ENCODE measurements around the gene SIL1.
"Not testable (repeated sequence)": the region's sequence is repeated elsewhere in the genome, so short reads cannot be mapped to it uniquely, and the experiment has no call there.

SIL1 gene

DNA sequence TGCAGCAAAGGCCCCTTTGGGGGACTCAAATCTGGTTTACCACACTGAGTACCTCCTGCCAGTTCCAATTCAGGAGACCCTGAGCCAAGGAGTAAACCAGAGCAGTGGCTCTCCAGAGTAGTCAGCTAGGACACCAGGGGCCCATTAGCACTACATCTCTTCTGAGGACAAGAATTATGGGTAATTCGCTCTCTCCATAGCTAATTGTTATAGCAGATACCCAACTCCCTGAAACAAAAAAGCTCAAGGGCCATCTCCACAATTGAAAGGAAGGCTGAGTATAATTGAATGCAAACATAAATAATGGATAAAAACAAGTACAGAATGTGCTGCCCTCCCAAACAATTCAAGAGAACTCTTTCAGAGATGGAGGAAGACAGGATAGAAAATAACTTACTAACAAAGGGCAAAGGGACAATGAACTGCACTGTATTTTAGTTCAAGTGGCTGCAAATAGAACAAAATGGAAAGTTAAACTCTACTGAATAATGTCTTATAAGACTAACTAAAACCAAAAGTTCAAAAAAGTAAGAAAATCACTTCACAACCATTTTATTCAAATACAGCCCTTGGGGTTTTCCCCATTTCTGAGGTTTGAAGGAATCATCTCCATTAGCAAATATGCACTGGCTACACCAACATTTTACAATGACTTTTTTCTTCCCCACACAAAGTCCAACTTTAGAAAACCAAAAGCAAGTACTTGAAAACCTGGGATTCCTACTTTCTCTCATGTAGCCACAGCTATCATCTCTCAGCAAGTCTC is 118.8 kb downstream of the SIL1 start:
- H3K4me3 ChIP-seq (ENCODE audit: low read depth, low read length) = no peak overlapping the region
- TF ChIP-seq, protein P1, sequence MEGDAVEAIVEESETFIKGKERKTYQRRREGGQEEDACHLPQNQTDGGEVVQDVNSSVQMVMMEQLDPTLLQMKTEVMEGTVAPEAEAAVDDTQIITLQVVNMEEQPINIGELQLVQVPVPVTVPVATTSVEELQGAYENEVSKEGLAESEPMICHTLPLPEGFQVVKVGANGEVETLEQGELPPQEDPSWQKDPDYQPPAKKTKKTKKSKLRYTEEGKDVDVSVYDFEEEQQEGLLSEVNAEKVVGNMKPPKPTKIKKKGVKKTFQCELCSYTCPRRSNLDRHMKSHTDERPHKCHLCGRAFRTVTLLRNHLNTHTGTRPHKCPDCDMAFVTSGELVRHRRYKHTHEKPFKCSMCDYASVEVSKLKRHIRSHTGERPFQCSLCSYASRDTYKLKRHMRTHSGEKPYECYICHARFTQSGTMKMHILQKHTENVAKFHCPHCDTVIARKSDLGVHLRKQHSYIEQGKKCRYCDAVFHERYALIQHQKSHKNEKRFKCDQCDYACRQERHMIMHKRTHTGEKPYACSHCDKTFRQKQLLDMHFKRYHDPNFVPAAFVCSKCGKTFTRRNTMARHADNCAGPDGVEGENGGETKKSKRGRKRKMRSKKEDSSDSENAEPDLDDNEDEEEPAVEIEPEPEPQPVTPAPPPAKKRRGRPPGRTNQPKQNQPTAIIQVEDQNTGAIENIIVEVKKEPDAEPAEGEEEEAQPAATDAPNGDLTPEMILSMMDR (IDR thresholded peaks at IDR 0.05; ENCODE audit: borderline replicate concordance, insufficient read depth, low read depth, low read length) = no peak

DNA sequence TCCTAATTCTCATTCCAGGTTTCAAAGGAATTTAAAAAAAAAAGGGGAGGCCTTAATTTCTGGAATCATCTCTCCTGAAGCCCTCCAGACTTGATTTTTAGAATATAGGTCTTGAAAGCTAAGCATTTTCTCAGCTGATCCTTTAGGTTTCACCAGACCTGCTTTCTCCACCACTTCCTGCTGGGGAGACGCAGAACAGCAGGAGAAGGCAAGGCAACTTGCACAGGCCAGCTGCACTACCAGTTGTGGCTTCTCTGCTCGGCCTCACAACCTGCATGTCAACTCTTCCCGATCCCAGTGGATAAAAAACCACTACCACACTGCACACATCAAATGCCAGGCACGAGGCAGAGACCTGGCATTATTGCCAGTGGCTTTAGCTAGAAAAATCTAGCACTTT is 119.8 kb downstream of the SIL1 start:
- H3K4me3 ChIP-seq (ENCODE audit: low read depth, low read length) = no peak overlapping the region
- TF ChIP-seq, protein P1 (IDR thresholded peaks at IDR 0.05; ENCODE audit: borderline replicate concordance, insufficient read depth, low read depth, low read length) = 0 out of 2 replicates have a peak, but pooled peaks have one; percentile 13

DNA sequence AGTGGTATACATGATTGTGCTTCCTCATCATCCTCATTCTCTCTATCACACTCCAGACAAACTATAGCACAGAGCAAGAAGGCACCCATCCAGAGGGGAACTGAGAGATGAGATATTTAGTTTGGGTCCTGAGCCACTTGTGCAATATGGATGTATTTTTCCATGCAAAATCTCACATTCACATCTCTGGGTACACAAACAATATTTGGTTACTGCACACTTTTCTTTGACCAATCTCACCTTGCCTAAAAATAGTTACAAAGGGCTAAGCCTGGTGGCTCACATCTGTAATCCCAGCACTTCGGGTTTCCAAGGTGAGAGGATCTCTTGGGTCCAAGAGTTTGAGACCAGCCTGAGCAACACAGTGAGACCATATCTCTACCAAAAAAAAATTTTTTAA is 120.3 kb downstream of the SIL1 start:
- TF ChIP-seq, protein P1 (IDR thresholded peaks at IDR 0.05; ENCODE audit: borderline replicate concordance, insufficient read depth, low read depth, low read length) = no peak
- H3K4me3 ChIP-seq (ENCODE audit: low read depth, low read length) = no peak overlapping the region

DNA sequence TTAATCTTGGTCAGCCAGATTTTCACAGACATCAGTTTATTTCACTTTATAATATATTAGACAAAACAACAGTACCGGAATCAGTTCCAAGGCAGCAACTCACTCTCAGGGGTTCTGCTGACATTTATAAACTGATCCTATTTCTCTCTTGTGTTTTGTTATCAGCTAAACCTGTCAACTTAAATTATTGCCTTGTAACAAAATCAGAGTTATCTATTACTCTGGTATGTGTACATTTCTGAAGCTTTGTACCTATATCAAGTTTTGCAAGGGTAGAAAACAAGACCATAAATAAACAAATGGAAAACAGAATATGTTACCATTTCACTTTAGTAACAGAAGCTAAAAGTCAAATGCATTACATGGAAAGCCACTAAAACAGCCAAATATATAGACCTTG is 122.1 kb downstream of the SIL1 start:
- no peak overlapping the region for H3K4me3 ChIP-seq (ENCODE audit: low read depth, low read length)
- TF ChIP-seq, protein P1 (IDR thresholded peaks at IDR 0.05; ENCODE audit: borderline replicate concordance, insufficient read depth, low read depth, low read length) = no peak

DNA sequence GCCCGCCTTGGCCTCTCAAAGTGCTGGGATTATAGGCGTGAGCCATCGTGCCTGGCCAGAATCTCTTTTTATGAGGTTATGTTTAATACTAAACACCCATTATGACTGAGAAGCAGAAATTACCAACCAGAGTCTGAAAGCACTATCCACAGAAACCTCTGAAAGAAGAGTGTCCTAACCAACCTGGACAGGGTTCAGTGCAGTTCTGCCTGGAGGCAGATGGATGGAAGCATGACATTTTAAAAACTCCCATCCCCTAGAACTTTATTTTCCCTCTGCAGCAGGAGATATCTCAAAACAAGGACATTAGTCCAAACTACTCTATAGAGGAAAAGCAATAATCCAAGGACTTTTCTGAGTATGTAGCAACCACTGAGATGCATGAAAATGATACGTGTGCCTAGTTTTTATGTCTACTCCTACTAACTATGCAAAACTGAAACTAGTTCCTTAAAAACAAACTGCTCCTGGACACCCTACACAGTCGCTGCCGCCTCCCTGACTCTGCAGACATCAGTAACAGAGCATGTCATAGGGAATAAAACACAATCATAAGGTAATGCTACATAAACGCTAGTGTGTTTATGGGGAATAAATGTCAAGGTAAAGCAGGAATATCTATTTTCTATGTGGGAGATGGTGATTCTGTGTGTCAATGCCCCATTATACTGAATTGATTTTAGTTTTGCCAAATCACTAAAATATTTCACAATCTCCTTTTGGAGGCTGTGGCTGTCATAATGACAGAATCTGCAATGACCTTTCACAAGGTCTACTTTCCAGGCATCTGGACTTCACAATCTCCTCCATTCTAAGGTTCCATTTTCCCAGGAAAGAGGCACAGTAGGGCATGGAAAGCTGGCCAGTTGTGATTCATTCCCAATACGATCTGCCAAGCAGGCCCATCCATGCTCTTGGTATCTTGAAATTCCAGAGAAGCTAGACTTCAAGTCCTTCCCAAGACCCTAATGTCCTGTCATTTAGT is 122.8 kb downstream of the SIL1 start:
- no peak overlapping the region for H3K4me3 ChIP-seq (ENCODE audit: low read depth, low read length)
- TF ChIP-seq, protein P1 (IDR thresholded peaks at IDR 0.05; ENCODE audit: borderline replicate concordance, insufficient read depth, low read depth, low read length) = no peak

DNA sequence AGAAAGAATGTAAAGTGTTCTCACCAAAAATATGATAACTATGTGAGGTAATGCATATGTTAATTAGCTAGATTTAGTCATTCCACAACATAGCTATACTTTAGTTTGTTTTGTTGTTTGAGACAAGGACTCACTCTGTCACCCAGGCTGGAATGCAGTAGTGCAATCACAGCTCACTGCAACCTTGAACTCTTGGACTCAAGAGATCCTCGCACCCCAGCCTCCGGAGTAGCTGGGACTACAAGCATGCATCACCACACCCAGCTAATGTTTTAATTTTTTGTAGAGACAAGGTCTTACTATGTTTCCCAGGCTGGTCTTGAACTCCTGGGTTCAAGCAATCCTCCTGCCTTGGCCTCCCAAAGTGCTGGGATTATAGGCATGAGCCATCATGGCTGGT is 124.2 kb downstream of the SIL1 start:
- not testable (repeated sequence) for H3K4me3 ChIP-seq (ENCODE audit: low read depth, low read length)

DNA sequence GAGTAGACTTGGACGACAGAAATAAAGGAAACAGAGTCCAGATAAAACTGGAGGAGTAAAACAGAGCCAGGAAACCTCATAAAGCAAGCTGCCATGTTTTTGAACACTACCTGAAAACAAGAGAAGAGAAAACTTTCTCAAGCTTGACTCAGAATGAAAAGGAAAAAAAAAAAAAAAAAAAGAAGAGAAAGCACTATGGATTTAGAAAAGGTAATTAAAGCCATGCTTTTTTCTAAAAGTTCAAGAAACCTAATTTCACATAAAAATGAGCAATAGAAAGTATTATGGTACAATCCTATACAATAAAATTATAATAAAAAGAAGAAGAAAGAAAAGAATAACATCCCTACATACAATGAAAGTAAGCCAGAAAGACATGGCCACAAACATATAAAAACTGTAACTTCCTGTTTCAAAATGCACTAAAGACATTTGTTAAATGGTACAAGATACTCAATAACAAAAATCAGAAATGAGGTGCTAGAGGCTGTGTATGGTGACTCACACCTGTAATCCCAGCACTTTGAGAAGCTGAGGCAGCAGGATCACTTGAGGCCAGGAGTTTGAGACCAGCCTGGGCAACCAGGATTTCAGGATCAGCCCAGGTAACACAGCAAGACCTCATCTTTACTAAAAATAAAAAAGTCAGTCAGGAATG is 129.5 kb downstream of the SIL1 start:
- TF ChIP-seq, protein P1 (IDR thresholded peaks at IDR 0.05; ENCODE audit: borderline replicate concordance, insufficient read depth, low read depth, low read length) = no peak
- H3K4me3 ChIP-seq (ENCODE audit: low read depth, low read length) = no peak overlapping the region
